A673 (cell line): Measurements from ENCODE around the gene ATAD5.

Experiments used
- EZH2 ChIP-seq: fragments of 200-600 bp; sonication (generic); IDR thresholded peaks from 2 replicates; pipeline ENCODE4 v1.6.1; 2017; ENCODE audit warnings: borderline replicate concordance, low read depth, mild to moderate bottlenecking, mixed read lengths, antibody characterized with exemption, low read length; ENCODE audit not compliant: poor library complexity, severe bottlenecking
- TF ChIP-seq, protein P1 (sequence below): fragments of 300-800, 200-600 bp; sonication (generic); conservative IDR thresholded peaks from 2 replicates; pipeline ENCODE4 v1.5.1; 2017; ENCODE audit warnings: low read depth, mild to moderate bottlenecking, antibody characterized with exemption, low read length, moderate library complexity, mixed read lengths

DNA sequence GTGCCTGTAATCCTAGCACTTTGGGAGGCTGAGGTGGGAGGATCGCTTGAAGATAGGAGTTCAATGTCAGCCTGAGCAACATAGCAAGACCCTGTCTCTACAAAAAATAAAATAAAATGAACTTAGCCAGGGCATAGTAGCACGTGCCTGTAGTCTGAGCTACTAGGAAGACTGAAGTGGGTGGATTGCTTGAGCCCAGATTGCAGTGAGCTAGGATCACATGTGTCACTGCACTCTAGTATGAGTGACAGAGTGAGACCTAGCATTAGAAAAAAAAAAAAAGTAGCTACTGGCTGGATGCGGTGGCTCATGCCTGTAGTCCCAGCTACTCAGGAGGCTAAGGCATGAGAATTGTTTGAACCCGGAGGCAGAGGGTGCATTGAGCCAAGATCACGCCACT is 96.0 kb downstream of the ATAD5 start:
- TF ChIP-seq, protein P1, sequence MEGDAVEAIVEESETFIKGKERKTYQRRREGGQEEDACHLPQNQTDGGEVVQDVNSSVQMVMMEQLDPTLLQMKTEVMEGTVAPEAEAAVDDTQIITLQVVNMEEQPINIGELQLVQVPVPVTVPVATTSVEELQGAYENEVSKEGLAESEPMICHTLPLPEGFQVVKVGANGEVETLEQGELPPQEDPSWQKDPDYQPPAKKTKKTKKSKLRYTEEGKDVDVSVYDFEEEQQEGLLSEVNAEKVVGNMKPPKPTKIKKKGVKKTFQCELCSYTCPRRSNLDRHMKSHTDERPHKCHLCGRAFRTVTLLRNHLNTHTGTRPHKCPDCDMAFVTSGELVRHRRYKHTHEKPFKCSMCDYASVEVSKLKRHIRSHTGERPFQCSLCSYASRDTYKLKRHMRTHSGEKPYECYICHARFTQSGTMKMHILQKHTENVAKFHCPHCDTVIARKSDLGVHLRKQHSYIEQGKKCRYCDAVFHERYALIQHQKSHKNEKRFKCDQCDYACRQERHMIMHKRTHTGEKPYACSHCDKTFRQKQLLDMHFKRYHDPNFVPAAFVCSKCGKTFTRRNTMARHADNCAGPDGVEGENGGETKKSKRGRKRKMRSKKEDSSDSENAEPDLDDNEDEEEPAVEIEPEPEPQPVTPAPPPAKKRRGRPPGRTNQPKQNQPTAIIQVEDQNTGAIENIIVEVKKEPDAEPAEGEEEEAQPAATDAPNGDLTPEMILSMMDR = no peak
- no peak for TF ChIP-seq EZH2
